Transverse colon (tissue), 4 donors: ENCODE results near the gene PHRF1. TPM values are rescaled to one million over a fixed set of nuclear protein-coding genes. Genes with fewer than 3 reads are reported as not detected.

ENCODE experiments used
- DNase-seq: peaks from one replicate; pipeline ENCODE4 v3.0.0-alpha.2; 2019
- H3K27ac ChIP-seq, 4 donors: fragments of 200-600 bp; sonication (generic); 2 replicates each; pipeline ENCODE4 v1.5.1; 2016 to 2018; ENCODE audit warnings: inconsistent platforms in 4 of 4
- H3K27me3 ChIP-seq: fragments of 200-600 bp; sonication (generic); 2 replicates; pipeline ENCODE4 v1.5.1; 2017; ENCODE audit warnings: inconsistent platforms
- H3K36me3 ChIP-seq, 4 donors: fragments of 200-600 bp; sonication (generic); 2 replicates each; pipeline ENCODE4 v1.5.1; 2017 to 2019; ENCODE audit warnings: inconsistent platforms in 4 of 4
- H3K4me1 ChIP-seq, 4 donors: fragments of 200-600 bp; sonication (generic); 2 replicates each; pipeline ENCODE4 v1.5.1; 2017 to 2020; ENCODE audit warnings: inconsistent platforms in 4 of 4
- H3K4me3 ChIP-seq, 4 donors: fragments of 200-600 bp; sonication (generic); 1 replicate in 1 of 4; 2 replicates in 3 of 4; pipeline versions ENCODE4 v1.5.1 to v1.6.1; 2017 to 2019; ENCODE audit warnings: inconsistent platforms in 4 of 4
- H3K9me3 ChIP-seq, 2 donors: fragments of 200-600 bp; sonication (generic); 2 replicates each; pipeline ENCODE4 v1.5.1; 2017 to 2019; ENCODE audit warnings: inconsistent platforms in 2 of 2
- EP300 ChIP-seq: sonication (generic); formaldehyde crosslinking; IDR thresholded peaks from one replicate; pipeline ENCODE4 v1.6.1; 2017; ENCODE audit warnings: antibody characterized with exemption, low read depth
- POLR2A ChIP-seq: fragments of 450-650 bp; IDR thresholded peaks from one replicate; pipeline ENCODE4 v1.6.1; 2016; ENCODE audit warnings: antibody characterized with exemption, mild to moderate bottlenecking, moderate library complexity
- POLR2AphosphoS5 ChIP-seq, 3 donors: sonication (generic); formaldehyde crosslinking; IDR thresholded peaks; one replicate each; pipeline ENCODE4 v1.6.1; 2016; ENCODE audit warnings: antibody characterized with exemption in 3 of 3
- WGBS, 2 donors: methylation state at CpG; one replicate each; pipeline ENCODE4 v1.1.5; 2018; ENCODE audit warnings: low coverage in 1 of 2; 5-methylcytosine and 5-hydroxymethylcytosine counted together
- in situ Hi-C, 4 donors: fragments of 200-750 bp; cut with MboI; loops; one replicate each; pipeline versions ENCODE4 v1.15.0 to v1.15.1; 2017; ENCODE audit warnings: low sequenced_read_pairs in 3 of 4, low pct_ligation_motif_present in 1 of 4, low pct_unique_long_range_greater_than_20kb in 1 of 4
- intact Hi-C: fragments of 100-400 bp; cut with DNase I; formaldehyde crosslinking; loops from one replicate; pipeline ENCODE4 v1.15.1; 2023; ENCODE audit warnings: low total_unique reads
- total RNA-seq, 4 donors: library from RNA; depleted of rRNA; stranded (reverse); fragments of >200 nt; gene quantifications; one replicate each; pipeline ENCODE4 v1.1.0, GENCODE V29; 2016
- TF ChIP-seq, protein P1 (sequence below), 5 experiments: fragments of 200-600 bp in 3 of 5; fragments of 450-650 bp in 2 of 5; sonication (generic) in 3 of 5; IDR thresholded peaks; 1 replicate in 2 of 5; 2 replicates in 3 of 5; pipeline ENCODE4 v1.5.1; 2016 to 2017; ENCODE audit warnings: antibody characterized with exemption in 5 of 5, inconsistent platforms in 3 of 5, mild to moderate bottlenecking in 2 of 5, moderate library complexity in 1 of 5

PHRF1 gene
- total RNA-seq, 4 donors from 2014 or later: 28.4 to 60.6 (median 43.2) TPM

DNA sequence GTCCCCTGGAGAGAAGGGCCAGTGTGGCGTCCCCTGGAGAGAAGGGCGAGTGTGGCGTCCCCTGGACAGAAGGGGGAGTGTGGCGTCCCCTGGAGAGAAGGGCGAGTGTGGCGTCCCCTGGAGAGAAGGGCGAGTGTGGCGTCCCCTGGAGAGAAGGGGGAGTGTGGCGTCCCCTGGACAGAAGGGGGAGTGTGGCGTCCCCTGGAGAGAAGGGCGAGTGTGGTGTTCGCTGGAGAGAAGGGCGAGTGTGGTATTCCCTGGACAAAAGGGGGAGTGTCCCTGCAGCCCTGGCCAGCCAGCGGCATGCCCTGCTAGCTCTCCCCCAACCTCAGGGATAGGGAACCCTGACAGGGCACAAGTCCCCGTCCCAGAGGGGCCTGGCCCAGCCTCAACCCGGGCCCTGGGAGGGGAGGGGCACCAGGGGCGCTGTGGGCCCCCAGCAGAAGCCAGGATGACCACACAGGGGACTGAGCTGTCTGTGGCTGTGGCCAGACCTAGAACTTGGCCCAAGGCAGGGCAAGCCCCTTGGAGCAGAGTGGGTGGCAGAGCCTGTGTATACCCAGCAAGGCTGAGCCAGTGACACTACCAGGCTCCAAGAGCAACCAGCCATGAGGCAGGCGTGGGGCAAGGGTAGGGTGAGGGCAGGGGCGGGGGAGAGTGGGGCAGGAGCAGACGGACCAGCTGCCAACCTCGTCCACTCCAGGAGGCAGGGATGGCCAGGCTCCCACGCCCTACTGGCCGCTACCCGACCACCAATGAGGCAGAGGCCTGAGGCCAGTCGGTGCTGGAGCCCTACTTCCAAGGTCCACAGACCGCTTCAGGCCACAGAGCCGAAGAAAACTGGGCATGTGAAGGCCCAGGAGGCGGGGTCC is 45.1 kb upstream of the PHRF1 start:
- Histone ChIP-seq H3K36me3 (no peaks in the 10 kb centered on the region), H3K9me3 (no peaks in the 10 kb centered on the region), H3K27ac (no peak overlapping the region), H3K4me3 (no peak overlapping the region), H3K4me1 (peaks cover 11 to 18% (median 15%) of the 10 kb centered on the region in 4 donors), H3K27me3 (no peaks in the 10 kb centered on the region)
- TF ChIP-seq POLR2A (no peak), EP300 (no peak), POLR2AphosphoS5 (IDR thresholded peaks at IDR 0.05) (no peak)
- TF ChIP-seq, protein P1, sequence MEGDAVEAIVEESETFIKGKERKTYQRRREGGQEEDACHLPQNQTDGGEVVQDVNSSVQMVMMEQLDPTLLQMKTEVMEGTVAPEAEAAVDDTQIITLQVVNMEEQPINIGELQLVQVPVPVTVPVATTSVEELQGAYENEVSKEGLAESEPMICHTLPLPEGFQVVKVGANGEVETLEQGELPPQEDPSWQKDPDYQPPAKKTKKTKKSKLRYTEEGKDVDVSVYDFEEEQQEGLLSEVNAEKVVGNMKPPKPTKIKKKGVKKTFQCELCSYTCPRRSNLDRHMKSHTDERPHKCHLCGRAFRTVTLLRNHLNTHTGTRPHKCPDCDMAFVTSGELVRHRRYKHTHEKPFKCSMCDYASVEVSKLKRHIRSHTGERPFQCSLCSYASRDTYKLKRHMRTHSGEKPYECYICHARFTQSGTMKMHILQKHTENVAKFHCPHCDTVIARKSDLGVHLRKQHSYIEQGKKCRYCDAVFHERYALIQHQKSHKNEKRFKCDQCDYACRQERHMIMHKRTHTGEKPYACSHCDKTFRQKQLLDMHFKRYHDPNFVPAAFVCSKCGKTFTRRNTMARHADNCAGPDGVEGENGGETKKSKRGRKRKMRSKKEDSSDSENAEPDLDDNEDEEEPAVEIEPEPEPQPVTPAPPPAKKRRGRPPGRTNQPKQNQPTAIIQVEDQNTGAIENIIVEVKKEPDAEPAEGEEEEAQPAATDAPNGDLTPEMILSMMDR (IDR thresholded peaks at IDR 0.05): no peak
- no peak for DNase-seq
- intact Hi-C loops (no loop called here), in situ Hi-C loops (no loop called here)
- WGBS, 2 donors: 87% methylated on average over 28 of the region's 28 CpGs; no CpG with 5 or more reads in 1 of the 2 donors

DNA sequence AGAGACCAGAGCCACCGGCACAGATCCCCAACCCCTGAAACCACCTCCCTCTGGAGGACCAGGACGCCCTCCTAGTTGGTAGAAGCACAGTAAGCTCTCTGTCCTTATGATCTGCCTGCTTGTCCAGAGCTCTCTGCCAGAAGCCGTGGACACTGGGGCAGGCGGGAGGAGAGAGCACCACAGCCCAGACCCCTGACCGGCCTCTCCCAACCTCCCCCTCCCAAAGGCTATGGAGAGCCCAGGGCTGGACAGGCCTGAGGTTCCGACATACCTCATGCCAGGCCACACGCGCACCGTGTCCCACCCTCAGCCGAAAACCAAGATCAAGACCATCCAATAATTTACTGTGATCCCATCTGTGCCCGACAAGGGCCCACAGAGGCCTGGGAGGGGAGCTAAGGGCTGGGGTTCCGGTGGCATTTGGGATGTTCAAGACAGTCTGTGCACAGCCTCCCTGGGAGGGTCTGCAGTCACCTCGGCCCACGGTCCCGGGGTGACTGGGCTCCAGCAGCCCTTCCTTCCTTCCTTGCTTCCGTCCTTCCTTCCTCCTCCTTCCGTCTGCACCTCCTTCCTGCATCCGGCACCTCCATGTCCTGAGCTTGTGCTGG is 44.2 kb upstream of the PHRF1 start:
- WGBS, 2 donors: 56 to 91% methylated on average over 6 to 18 of the region's 18 CpGs
- H3K4me3 ChIP-seq: no peak overlapping the region
- TF ChIP-seq POLR2A (no peak), EP300 (no peak), POLR2AphosphoS5 (IDR thresholded peaks at IDR 0.05) (no peak)
- TF ChIP-seq, protein P1 (IDR thresholded peaks at IDR 0.05): no peak
- no peaks in the 10 kb centered on the region for H3K36me3 ChIP-seq
- H3K27me3 ChIP-seq: peaks cover 2% of the 10 kb centered on the region
- no peak for DNase-seq
- in situ Hi-C loops: no loop called here
- H3K27ac ChIP-seq: no peak overlapping the region
- intact Hi-C loops: no loop called here
- no peaks in the 10 kb centered on the region for H3K9me3 ChIP-seq
- peaks cover 11 to 27% (median 24%) of the 10 kb centered on the region in 4 donors for H3K4me1 ChIP-seq

DNA sequence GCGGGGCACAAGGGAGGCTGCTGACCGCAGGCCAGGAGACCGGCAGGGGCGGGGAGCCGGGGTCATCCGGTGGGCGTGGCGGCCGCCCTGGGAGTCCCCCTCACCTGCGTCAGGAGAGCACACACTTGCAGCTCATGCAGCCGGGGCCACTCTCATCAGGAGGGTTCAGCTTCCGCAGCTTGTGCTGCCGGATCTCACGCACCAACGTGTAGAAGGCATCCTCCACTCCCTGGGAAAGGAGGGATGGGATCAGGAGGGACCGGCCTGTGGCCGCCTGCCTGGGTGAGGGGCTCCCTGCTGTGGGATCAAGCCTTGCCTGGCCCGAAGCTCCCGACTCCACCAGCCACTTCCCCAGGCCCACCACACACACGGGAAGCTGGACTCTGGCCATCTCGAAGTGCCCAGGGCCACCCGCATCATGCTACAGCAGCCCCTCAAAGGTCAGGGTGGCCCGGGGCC is 43.7 kb upstream of the PHRF1 start:
- TF ChIP-seq POLR2AphosphoS5 (IDR thresholded peaks at IDR 0.05): no peak
- no peak for TF ChIP-seq EP300
- TF ChIP-seq POLR2A: no peak
- TF ChIP-seq, protein P1 (IDR thresholded peaks at IDR 0.05): no peak
- Histone ChIP-seq H3K9me3 (no peaks in the 10 kb centered on the region), H3K27ac (no peak overlapping the region), H3K36me3 (no peaks in the 10 kb centered on the region), H3K4me3 (no peak overlapping the region), H3K4me1 (peaks cover 11 to 32% (median 29%) of the 10 kb centered on the region in 4 donors), H3K27me3 (peaks cover 2% of the 10 kb centered on the region)
- in situ Hi-C loops (no loop called here), intact Hi-C loops (no loop called here)
- 93% methylated on average over 19 of the region's 23 CpGs; no CpG with 5 or more reads in 1 of the 2 donors for WGBS, 2 donors
- no peak for DNase-seq

DNA sequence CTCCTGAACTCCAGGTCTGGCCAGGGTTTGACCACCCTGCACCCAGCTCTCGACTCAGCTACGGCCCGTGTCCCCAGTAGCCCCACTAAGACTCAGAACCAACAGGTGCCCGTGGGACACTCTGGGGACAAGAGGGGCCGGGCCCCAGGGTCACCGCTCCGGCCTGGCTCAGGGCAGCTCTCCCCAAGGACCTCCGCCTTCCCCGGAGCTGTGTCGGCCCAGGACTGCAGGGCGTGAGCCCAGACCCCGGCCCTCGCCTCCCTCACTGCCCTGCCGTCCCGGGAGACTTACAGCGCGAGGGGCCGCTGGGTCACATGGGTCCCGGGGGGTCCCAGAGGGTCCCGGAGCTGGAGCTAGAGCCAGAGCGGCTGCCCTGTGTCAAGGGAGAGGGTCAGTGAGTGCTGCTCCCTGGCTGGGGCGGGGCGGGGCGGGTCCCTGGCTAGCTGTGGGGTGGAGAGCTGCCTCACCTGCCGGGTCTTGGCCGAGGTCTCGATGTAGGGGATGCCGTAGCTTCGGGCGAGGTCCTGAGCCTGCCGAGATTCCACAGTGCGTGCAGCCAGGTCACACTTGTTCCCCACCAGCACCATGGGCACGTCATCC is 43.2 kb upstream of the PHRF1 start:
- no peaks in the 10 kb centered on the region for H3K9me3 ChIP-seq
- in situ Hi-C loops: no loop called here
- H3K27ac ChIP-seq: no peak overlapping the region
- H3K4me3 ChIP-seq: no peak overlapping the region
- 85% methylated on average over 15 of the region's 33 CpGs; no CpG with 5 or more reads in 1 of the 2 donors for WGBS, 2 donors
- peaks cover 11 to 37% (median 34%) of the 10 kb centered on the region in 4 donors for H3K4me1 ChIP-seq
- H3K36me3 ChIP-seq: no peaks in the 10 kb centered on the region
- DNase-seq: no peak
- no peak for TF ChIP-seq POLR2AphosphoS5 (IDR thresholded peaks at IDR 0.05)
- TF ChIP-seq, protein P1 (IDR thresholded peaks at IDR 0.05): no peak
- no peak for TF ChIP-seq POLR2A
- TF ChIP-seq EP300: no peak
- intact Hi-C loops: no loop called here
- peaks cover 2% of the 10 kb centered on the region for H3K27me3 ChIP-seq
